Smooth muscle cell (in vitro differentiated cells): ENCODE measurements around the gene CNDP1. TPM values are rescaled to one million over a fixed set of nuclear protein-coding genes. Genes with fewer than 3 reads are reported as not detected.

ENCODE experiments used
- DNase-seq: peaks from one replicate; lab custom pipeline; 2025; ENCODE audit not compliant: unreplicated experiment; lab: John Stamatoyannopoulos, UW
- H2AFZ ChIP-seq: fragments of 200-600 bp; sonication (generic); 2 replicates; pipeline ENCODE4 v1.6.0; 2016; ENCODE audit warnings: antibody characterized with exemption, low read depth, mild to moderate bottlenecking
- H3F3A ChIP-seq: fragments of 200-600 bp; sonication (generic); 2 replicates; pipeline ENCODE4 v1.6.0; 2017; ENCODE audit warnings: antibody characterized with exemption, low read depth
- H3K27ac ChIP-seq: fragments of 200-600 bp; sonication (generic); 2 replicates; pipeline ENCODE4 v1.5.1; 2016; ENCODE audit warnings: low read depth, mild to moderate bottlenecking
- H3K27me3 ChIP-seq: fragments of 200-600 bp; sonication (generic); 2 replicates; pipeline ENCODE4 v1.6.1; 2016; ENCODE audit warnings: low read depth, mild to moderate bottlenecking
- H3K36me3 ChIP-seq: fragments of 200-600 bp; sonication (generic); 2 replicates; pipeline ENCODE4 v1.5.1; 2016; ENCODE audit warnings: low read depth
- H3K4me1 ChIP-seq: fragments of 200-600 bp; sonication (generic); 2 replicates; pipeline ENCODE4 v1.5.1; 2016; ENCODE audit warnings: low read depth
- H3K4me2 ChIP-seq: fragments of 200-600 bp; sonication (generic); 2 replicates; pipeline ENCODE4 v1.6.0; 2016; ENCODE audit warnings: mild to moderate bottlenecking
- H3K4me3 ChIP-seq: fragments of 200-600 bp; sonication (generic); 2 replicates; pipeline ENCODE4 v1.5.1; 2016; ENCODE audit warnings: mild to moderate bottlenecking
- H3K79me2 ChIP-seq: fragments of 200-600 bp; sonication (generic); 2 replicates; pipeline ENCODE4 v1.6.0; 2016; ENCODE audit warnings: low read depth, mild to moderate bottlenecking
- H3K9ac ChIP-seq: fragments of 200-600 bp; sonication (generic); 2 replicates; pipeline ENCODE4 v1.6.0; 2016; ENCODE audit warnings: low read depth
- H3K9me3 ChIP-seq: fragments of 200-600 bp; sonication (generic); replicated peaks from 2 replicates; pipeline ENCODE4 v1.5.1; 2016; ENCODE audit warnings: low read depth
- H4K20me1 ChIP-seq: fragments of 200-600 bp; sonication (generic); 2 replicates; pipeline ENCODE4 v1.6.0; 2016; ENCODE audit warnings: low read depth
- CTCF ChIP-seq: fragments of 200-600 bp; sonication (generic); IDR thresholded peaks from 2 replicates; pipeline ENCODE4 v1.5.1; 2017; ENCODE audit warnings: borderline replicate concordance, mild to moderate bottlenecking, antibody characterized with exemption; ENCODE audit not compliant: insufficient read depth, poor library complexity, severe bottlenecking
- WGBS: methylation state at CpG from one replicate; pipeline ENCODE4 v1.1.7; 2016; ENCODE audit warnings: low lambda C conversion rate; 5-methylcytosine and 5-hydroxymethylcytosine counted together
- polyA plus RNA-seq: library from polyadenylated mRNA; unstranded; fragments of >200 nt; fragmentation: Nextera tagmentation; extraction: Ambion mirVana; gene quantifications from 2 replicates; pipeline ENCODE4 v1.2.1, GENCODE V29; 2016
- total RNA-seq: library from RNA; depleted of rRNA; stranded (reverse); fragments of >200 nt; gene quantifications from 2 replicates; pipeline ENCODE4 v1.2.3, GENCODE V29; 2014

The CNDP1 gene
- total and polyA plus RNA-seq, 2 experiments from 2014 or later = not detected

GRCh38 chr18:74509856-74510769, 24.2 kb upstream of the CNDP1 start:
- Histone ChIP-seq H3K9ac (no peak overlapping the region), H4K20me1 (peaks cover 26% of the 10 kb centered on the region), H2AFZ (no peak overlapping the region), H3K79me2 (no peaks in the 10 kb centered on the region), H3K4me1 (no peaks in the 10 kb centered on the region), H3K27ac (no peak overlapping the region), H3F3A (no peaks in the 10 kb centered on the region), H3K36me3 (no peaks in the 10 kb centered on the region), H3K27me3 (no peaks in the 10 kb centered on the region), H3K4me2 (no peak overlapping the region), H3K9me3 (no peaks in the 10 kb centered on the region), H3K4me3 (no peak overlapping the region)
- 93% methylated on average over 29 of the region's 29 CpGs for WGBS
- no peak for DNase-seq
- no peak for TF ChIP-seq CTCF

GRCh38 chr18:74510770-74511095, 23.6 kb upstream of the CNDP1 start:
- no peaks in the 10 kb centered on the region for H3K9me3 ChIP-seq
- H3F3A ChIP-seq = no peaks in the 10 kb centered on the region
- no peaks in the 10 kb centered on the region for H3K4me1 ChIP-seq
- H4K20me1 ChIP-seq = peaks cover 32% of the 10 kb centered on the region
- no peaks in the 10 kb centered on the region for H3K27me3 ChIP-seq
- WGBS = 79% methylated on average over 12 of the region's 12 CpGs
- no peak for DNase-seq
- no peak overlapping the region for H3K27ac ChIP-seq
- H3K4me3 ChIP-seq = no peak overlapping the region
- H3K79me2 ChIP-seq = no peaks in the 10 kb centered on the region
- no peaks in the 10 kb centered on the region for H3K36me3 ChIP-seq
- H3K4me2 ChIP-seq = no peak overlapping the region
- TF ChIP-seq CTCF = no peak
- H2AFZ ChIP-seq = no peak overlapping the region
- no peak overlapping the region for H3K9ac ChIP-seq

- Histone ChIP-seq H3K36me3 (no peaks in the 10 kb centered on the region), H3K27me3 (no peaks in the 10 kb centered on the region), H2AFZ (no peak overlapping the region), H3K9ac (no peak overlapping the region), H4K20me1 (peaks cover 41% of the 10 kb centered on the region), H3K79me2 (no peaks in the 10 kb centered on the region), H3K27ac (no peak overlapping the region), H3K4me2 (no peak overlapping the region), H3K4me3 (no peak overlapping the region), H3F3A (no peaks in the 10 kb centered on the region), H3K9me3 (no peaks in the 10 kb centered on the region), H3K4me1 (no peaks in the 10 kb centered on the region)
- TF ChIP-seq CTCF = no peak
- no peak for DNase-seq
- 98% methylated on average over 7 of the region's 7 CpGs for WGBS
Measured at GRCh38 chr18:74511823-74512222, 22.5 kb upstream of the CNDP1 start.
